HG03175 (cell line): ENCODE results near the gene PCP4L1.
A peak's percentile ranks its signal among the peaks of the same experiment; 100 is the strongest.
"Not testable (repeated sequence)": the region's sequence is repeated elsewhere in the genome, so short reads cannot be mapped to it uniquely, and the experiment has no call there.

Source experiments
- ATAC-seq: cut with Tn5 transposase; IDR thresholded peaks from one replicate; pipeline ENCODE4 v1.9.1; 2021; ENCODE audit warnings: mild to moderate bottlenecking, moderate library complexity; ENCODE audit not compliant: unreplicated experiment

The PCP4L1 gene

DNA sequence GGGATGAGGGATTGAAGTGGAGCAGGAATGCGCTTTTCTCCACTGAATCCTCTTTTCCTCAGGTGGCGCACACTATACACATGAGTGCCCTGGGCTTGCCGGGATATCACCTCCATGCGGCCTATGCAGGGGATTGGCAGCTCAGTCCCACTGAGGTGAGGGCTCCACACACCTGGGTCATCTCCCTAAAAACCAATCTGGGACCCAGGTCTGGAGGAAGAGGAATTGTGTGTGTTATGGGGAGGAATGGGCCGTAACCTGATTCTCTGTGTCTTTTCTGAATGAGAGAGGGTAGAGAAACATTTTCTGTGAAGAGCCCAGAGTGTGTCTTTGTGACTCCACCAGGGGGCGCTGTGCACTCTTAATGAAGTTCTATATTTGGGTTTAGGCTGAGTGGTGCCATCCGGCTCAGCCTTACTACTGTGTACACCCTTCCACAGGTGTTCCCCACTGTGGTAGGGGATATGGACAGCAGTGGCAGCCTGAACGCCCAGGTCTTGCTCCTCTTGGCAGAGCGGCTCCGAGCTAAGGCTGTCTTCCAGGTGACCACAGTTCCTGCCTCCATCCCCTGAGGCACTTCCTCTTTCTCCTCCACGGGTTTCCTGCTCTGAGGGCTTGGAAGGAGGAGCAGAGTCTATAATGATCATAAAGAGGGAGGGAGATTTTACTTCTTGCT, 31.2 kb upstream of the PCP4L1 start:
- peak; percentile 50 for ATAC-seq

DNA sequence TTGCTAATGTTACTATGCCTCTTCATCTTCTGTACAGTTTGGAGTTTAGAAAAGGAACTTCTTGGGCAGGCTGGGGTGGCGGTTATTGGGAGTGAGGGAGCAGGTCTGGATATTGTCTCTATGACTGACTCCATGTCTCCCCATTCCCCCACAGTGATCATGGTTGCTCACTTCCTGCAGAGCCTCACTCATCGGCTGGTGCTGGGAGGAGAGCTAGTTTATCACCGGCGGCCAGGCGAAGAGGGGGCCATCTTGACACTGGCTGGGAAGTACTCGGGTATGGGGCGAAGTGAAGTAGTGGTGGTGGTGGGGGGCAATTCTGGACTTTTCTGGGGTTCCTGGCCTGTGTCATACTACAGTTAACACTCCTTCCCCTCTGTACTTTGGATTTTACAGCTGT, 30.5 kb upstream of the PCP4L1 start:
- ATAC-seq, result no peak

DNA sequence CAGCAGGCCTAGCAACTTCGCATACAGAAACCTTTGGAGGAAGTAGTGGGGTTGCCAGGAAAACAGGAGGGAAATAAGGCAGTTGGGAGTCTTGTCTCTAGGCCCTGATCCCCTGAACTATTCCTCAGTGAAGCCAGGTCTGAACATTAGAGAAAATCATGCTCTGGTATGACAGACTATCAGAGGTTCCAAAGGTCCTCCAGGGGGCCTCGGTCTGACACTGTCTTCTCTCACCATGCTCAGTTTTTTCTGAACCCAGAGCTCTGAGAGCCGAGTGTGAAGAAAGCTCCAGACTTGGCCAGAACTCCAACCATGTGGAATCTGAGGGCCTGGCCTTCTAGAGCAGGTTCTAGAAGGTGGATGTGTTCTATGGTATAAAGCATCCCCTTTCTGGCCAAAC, 28.6 kb upstream of the PCP4L1 start:
- no peak for ATAC-seq

DNA sequence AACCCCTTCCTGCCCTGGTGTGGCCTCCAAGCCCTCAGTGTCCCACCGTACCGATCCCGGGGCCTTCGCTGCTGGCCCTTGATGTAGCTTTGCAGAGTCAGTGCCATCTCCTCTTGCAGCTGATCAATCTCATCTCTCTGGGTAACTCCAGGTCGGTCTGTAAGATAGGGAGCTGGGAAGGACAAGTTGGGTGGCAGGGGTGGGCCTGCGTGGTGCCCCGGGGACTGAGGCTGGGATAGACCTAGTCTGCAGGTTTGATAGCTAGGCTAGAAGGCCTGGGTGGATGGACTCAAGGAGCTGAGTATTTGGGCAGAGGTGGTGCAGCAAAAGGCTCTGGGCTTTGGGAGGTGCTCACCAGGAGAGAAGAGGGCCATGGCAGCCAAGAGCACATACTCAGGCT, 27.8 kb upstream of the PCP4L1 start:
- ATAC-seq, result no peak

DNA sequence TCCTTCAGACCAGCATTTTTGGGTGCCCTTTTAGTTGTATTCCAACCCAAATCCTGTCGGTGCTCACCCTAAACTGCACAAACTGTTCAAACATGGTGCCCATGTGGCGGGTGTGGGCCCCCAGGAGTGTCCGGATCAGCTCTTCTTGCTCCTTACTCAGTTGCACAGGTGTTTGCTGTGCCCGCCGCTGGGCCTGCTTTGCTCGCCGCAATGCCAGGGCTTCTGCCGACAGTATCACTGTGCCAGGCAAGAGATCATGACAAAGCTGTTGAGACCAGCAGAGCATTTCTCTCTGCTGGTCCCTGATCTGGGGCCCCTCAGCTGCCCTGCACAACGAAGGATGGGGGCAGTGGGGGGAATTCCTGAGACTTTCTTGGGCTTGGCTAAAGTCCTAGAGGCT, 25.4 kb upstream of the PCP4L1 start:
- no peak for ATAC-seq

DNA sequence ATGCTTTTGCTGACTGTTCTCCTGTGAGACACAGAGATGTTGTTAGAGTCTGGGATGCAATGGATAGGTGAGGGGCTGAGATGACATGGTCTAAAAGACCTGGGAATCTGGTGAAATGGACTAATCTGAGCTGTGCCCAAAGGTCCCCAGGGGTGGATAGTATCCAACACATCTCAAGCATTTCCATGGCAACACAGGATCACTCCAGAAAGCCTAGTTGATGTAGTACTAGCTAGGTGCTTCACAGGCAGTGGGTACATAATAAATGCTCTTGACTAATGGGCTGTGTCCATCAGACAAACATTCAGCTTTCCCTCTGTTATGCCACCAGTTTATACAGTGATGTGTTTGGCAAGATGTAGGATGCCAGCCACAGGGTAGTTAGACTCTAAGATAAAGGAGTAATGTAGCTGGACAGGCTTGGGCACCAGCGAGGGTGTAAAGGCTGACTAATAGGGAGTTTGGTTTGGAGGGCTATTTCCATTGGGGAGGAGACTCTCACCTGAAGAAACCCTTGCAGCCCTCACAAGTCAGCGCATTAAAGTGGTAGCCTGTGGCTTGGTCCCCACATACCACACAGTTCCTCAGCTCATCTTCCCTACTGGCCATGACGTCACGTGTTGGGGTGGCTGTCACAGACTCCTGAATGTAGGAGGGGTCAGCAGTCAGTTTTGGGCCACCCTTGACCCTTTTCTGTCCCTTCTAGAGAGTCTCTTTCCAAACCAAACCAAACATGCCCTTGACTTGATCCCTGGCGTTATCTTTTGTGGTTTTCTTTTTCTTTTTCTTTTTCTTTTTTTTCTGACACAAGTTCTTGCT, 22.4 kb upstream of the PCP4L1 start:
- ATAC-seq, result no peak

DNA sequence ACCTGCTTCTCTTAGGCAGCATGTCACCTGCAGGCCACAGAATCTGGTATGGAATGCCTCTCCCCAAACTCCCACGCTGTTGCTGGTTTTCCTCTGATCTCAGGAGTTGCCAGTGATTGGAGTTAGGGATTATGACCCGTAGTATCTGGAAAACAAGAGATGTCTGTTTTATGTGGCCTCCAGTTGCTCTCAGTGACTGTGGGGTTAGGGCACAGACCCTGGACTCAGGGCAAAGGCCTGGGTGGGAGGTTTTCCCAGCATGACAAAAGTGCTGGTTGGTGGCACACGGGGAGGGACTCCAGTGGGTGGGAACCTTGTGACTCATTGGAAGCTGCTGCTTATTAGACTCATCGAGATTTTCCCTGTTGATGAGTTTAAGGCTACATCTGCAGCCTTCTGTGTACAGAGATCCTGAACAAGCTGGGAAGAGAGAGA, 20.5 kb upstream of the PCP4L1 start, which contains the start of gene NR1I3:
Gene NR1I3 (minus strand): TSS at position 165 of the 435 bp plus-strand sequence. CDS start 1,638 bp downstream, outside the sequence.
- ATAC-seq, result no peak

DNA sequence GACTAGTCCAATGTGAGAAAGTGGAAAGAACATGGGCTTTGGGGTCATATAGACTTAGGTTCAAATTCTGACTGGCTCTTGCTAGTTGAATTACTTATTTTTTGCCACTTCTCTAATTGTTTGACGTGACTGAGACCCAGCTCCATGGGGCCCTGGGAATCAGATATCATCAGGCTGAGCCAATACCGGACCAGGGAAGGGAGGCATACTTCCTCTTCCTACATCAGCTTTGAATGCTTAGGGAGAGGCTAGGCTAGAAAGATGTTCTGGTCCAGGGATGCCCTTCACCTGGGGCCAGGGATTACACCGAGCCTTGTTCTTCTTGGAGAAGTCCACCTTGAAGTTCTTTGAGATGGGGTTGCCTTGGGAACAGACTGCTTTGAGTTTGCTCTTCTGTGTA, 16.9 kb upstream of the PCP4L1 start:
- ATAC-seq, result no peak

DNA sequence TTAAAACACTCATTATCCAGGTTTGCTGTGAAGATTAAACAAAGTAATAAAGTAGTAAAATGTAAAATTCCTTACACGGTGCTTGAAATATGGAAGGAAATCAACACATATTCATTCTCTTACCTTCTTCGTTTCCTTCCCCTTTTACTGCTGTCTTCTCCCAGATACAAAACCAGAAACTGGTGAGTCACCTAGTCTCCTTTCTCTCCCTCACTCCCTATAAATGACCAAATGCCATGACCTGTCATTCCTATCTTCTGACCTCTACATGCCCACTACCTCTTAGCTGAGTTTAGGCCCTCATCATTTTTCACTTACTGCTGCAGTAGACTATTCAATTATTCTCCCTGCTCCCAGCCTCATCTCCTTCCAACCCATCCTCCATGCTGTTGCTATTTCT, 16.2 kb upstream of the PCP4L1 start:
- ATAC-seq, result no peak

DNA sequence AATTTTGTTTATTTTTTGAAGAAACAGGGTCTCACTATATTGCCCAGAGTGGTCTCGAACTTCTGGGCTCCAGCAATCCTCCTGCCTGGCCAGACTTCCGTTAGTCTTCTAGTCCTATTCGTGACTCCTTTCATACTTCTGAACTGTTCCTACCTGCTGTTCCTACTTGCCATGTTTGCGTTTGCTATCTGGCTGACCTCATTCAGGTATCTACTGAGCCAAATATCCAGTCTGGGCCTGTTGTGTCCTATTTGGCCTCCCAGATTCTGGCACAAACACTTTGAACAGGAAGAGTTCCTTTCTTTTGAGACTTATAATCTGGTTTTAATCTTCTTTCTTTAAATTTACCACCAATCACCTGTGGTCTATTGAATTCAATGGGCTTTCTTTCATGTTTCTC, 13.7 kb upstream of the PCP4L1 start:
- ATAC-seq, result no peak

DNA sequence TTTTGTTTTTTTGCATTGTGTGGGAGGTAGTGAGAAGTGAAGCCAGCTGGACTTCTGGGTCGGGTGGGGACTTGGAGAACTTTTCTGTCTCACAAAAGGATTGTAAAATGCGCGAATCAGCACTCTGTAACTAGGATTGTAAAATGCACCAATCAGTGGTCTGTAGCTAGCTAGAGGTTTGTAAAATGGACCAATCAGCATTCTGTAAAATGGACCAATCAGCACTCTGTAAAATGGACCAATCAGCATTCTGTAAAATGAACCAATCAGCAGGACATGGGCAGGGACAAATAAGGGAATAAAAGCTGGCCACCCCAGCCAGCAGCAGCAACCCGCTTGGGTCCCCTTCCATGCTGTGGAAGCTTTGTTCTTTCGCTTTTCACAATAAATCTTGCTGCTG, 8.4 kb upstream of the PCP4L1 start:
- ATAC-seq, result not testable (repeated sequence)

DNA sequence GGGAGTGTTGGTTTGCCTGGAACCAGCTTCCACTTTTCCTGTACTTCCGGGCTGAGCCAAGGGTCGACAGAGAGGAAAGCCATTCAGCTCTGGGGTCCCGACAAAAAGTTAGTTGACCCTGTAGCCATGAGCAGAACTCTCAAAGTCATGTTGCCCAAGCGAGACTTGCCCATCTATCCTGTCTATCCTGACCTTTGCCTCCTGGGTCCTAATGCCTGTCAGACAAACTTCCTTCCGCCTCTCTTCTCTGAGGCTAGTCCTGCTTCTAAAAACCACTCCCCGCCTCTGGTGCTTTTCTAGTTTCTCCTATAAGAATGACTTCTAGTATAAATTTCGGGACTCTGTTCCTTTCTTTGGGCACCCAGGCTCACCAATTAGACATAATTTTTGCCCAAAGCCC, 7.7 kb upstream of the PCP4L1 start:
- no peak for ATAC-seq

DNA sequence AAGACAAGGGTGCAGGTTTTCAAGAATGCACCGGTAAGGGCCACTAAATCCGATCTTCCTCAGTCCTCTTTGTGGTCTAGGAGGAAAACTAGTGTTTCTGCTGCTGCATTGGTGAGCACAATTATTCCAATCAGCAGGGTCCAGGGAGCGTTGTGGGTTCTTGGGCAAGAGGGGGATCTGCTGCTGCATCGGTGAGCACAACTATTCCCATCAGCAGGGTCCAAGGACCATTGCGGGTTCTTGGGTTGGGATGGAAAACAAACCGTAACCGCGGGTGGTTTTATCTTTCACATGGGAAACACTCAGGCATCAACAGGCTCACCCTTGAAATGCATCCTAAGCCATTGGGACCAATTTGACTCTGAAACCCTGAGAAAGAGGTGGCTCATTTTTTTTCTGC, 7.0 kb upstream of the PCP4L1 start:
- ATAC-seq, result no peak

DNA sequence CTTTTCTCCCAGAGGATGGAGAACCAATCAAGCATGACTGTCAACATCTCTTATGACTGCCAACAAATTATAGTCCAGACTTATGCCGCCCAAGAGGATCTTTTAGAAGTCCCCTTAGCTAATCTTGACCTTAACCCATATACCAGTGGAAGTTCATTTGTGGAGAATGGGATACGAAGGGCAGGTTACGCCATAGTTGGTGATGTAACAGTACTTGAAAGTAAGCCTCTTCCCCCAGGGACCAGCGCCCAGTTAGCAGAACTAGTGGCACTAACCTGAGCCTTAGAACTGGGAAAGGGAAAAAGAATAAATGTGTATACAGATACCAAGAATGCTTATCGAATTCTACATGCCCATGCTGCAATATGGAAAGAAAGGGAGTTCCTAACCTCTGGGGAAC, 3.2 kb upstream of the PCP4L1 start:
- ATAC-seq, result not testable (repeated sequence)

DNA sequence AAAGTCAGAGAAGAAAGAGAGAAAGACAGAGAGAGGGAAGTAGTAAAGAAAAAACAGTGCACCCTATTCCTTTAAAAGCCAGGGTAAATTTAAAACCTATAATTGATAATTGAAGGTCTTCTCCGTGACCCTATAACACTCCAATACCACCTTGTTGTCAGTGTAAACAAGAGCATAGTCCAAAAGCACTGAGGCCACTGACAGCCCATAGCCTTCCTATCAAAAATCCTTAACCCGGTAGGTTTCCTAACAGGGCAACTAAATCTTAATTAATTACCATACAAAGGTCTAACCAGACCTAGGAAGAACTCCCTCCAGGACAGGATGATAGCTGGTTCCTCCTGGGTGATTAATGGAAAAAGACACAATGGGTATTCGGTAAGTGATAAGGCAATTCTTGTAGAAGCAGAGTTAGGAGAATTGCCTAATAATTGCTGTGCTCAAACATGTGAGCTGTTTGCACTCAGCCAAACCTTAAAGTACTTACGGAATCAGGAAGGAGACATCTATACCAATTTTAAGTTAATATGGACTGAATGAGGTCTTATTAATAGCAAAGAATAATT, 2.5 kb upstream of the PCP4L1 start:
- ATAC-seq, result not testable (repeated sequence)

DNA sequence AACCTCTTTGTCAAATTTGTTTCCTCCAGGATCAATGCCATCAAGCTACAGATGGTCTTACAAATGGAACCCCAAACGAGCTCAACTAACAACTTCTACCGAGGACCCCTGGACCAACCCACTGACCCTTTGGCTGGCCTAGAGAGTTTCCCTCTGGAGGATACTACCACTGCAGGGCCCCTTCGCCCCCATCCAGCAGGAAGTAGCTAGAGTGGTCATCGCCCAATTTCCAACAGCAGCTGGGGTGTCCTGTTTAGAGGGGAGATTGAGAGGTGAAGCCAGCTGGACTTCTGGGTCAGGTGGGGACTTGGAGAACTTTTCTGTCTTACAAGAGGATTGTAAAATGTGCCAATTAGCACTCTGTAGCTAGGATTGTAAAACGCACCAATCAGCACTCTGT, 1.4 kb upstream of the PCP4L1 start:
- ATAC-seq, result not testable (repeated sequence)

DNA sequence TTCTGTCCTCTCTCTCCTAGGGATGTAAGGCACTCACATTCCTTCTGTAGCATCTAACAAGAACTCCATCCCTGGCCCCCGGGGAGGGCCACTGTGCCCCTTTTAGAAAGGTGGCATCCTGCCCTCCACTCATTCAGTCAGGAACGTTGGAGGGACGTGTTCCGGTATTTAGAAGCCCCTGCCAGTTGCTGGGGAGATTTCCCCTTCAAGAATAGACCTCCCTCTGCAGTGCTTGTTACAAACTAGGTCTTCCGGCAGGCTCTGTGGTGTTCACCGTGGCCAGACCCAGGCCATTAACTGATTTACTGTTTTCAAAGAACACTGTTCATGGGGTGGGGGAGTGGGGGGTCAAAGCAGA, 779 bp downstream of the PCP4L1 start:
- ATAC-seq, result no peak

DNA sequence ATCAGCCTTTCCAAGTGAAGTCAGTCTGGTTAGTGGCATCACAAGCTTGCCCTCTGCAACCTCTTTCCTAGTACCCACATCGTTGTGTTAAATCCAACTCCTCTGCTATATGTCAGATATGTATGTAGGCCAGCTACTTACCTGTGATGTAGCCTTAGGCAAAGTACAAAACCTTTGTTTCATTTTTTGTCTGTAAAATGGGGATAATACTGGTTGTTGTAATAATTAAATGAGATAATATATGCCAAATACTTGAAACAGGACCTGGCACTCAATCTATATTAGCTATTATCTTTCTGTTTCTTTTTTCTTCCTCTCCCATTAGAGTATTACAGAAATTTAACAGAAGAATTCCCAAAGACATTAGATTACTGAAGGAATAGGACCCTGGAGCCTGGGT, 1.2 kb downstream of the PCP4L1 start:
- no peak for ATAC-seq

DNA sequence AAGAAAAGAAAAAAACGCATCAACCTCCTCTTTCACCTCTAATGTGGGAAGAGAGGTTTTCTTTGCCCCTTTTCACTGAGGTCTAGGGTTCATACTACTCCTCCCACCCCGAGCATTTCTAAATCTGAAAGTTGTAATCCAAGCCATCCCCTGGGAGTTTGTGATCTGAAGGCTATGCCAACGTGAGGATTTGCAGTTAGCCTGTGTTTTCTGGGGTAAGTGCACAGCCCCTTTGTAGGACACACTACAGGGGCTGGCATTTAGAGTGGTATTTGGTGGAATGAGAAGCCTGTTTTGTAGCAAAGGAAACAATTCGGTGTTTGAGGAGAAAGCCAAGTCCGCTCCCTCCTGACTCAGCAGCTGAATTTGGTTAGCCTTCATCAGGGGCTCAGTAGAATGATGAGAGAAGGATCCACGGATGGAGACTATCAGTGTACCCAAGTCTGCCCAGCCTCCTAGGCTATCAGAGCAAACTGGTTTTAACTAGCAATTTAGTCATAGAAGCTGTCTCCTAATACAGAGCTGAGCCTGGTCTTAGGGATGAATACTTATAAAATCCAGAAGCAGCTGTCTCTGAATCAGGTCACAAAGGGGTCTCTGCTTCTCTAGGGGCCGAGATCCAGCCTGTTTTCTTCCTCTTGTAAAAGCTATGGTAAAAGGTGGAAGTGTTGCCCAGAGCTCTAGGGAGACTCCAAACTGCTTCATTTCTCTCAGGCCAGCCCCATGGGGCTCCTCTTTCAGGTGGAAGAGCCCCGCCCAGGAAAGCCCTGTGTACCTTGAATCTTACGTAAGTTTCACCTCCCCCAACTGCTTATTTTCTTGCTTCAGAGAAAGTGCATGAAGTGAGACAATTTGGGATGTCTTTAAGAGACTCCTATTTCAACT, 2.1 kb downstream of the PCP4L1 start:
- ATAC-seq, result no peak

DNA sequence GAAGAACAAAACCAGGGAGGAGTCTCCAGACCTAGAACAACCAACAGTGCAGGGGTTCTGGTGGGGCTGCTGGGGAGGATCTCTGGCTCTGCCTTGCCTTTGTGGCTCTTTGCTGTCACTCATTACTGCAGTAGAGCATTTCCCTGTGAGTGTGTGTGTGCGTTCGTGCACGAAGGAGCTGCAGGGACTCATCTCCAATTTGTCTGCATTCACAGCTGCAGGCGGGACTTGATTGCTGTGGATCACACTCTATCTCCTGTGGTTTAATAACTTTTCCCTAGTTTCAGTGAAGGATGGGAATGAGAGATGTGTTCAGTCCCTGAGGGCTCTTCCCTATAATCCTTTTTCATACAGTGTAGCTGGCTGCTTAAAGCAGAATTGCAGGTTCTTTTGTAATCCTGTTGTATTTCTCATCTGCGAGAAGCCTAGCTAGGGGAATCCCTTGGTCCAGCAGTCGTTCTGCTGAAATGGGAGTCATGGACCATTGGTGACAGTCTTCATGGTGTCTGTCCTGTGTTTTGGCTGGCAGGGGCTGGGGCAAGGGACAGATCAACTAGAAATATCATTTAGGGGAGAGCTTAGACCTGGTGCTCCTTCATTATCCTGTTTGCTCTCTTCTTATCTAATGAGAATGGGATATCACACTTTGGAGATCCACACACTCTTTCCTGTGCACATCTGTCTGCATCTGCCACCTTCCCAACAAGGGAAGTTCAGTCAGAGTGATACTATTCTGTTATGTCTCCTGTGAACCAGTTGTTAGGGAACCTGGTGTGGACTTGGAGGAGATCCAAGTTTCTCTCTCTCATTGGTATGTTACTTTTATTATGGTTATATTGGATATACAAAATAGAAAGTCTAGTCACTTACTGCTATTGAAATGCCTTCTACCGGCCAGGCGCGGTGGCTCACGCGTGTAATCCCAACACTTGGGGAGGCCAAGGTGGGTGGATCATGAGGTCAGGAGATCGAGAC, 3.0 kb downstream of the PCP4L1 start:
- ATAC-seq, result no peak
